HG03378 (cell line): ENCODE measurements around the gene FIGNL2.

Experiments
- ATAC-seq: cut with Tn5 transposase; IDR thresholded peaks from one replicate; pipeline ENCODE4 v1.9.1; 2021; ENCODE audit warnings: mild to moderate bottlenecking, moderate library complexity; ENCODE audit not compliant: unreplicated experiment

The FIGNL2 gene

GRCh38 chr12:51784688-51785087 is 63.8 kb downstream of the FIGNL2 start:
- ATAC-seq = no peak

GRCh38 chr12:51779876-51780275 is 68.6 kb downstream of the FIGNL2 start:
- ATAC-seq = no peak

- ATAC-seq = no peak
Measured at GRCh38 chr12:51777973-51778372, 70.5 kb downstream of the FIGNL2 start.

GRCh38 chr12:51777457-51777856 is 71.1 kb downstream of the FIGNL2 start:
- ATAC-seq = no peak

GRCh38 chr12:51774933-51775332 is 73.6 kb downstream of the FIGNL2 start:
- no peak for ATAC-seq

- no peak for ATAC-seq
Measured at GRCh38 chr12:51773145-51773869, 75.2 kb downstream of the FIGNL2 start.

GRCh38 chr12:51771008-51771407 is 77.5 kb downstream of the FIGNL2 start:
- no peak for ATAC-seq
